ENCODE results near the gene RBM33. TPM values are rescaled to one million over a fixed set of nuclear protein-coding genes. Genes with fewer than 3 reads are reported as not detected.

RBM33 gene, protein sequence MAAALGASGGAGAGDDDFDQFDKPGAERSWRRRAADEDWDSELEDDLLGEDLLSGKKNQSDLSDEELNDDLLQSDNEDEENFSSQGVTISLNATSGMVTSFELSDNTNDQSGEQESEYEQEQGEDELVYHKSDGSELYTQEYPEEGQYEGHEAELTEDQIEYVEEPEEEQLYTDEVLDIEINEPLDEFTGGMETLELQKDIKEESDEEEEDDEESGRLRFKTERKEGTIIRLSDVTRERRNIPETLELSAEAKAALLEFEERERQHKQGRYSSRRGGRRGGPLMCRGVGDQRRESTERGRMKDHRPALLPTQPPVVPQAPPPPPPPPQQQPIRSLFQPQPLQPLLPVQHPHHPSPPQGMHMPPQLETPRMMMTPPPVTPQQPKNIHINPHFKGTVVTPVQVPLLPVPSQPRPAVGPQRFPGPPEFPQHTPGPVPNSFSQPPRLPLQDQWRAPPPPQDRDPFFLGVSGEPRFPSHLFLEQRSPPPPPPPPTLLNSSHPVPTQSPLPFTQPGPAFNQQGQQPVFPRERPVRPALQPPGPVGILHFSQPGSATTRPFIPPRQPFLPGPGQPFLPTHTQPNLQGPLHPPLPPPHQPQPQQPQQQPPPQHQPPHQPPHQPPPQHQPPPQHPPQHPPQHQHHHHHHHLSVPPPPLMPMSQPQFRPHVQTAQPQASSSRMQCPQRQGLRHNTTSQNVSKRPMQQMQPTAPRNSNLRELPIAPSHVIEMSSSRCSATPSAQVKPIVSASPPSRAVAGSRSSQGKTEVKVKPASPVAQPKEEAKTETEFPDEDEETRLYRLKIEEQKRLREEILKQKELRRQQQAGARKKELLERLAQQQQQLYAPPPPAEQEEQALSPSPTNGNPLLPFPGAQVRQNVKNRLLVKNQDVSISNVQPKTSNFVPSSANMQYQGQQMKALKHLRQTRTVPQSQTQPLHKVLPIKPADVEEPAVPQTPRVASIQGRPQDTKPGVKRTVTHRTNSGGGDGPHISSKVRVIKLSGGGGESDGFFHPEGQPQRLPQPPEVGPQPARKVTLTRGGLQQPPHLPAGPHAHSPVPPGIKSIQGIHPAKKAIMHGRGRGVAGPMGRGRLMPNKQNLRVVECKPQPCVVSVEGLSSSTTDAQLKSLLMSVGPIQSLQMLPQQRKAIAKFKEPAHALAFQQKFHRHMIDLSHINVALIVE
- 11.6 and 22.6 TPM in 2 replicates for total RNA-seq

DNA sequence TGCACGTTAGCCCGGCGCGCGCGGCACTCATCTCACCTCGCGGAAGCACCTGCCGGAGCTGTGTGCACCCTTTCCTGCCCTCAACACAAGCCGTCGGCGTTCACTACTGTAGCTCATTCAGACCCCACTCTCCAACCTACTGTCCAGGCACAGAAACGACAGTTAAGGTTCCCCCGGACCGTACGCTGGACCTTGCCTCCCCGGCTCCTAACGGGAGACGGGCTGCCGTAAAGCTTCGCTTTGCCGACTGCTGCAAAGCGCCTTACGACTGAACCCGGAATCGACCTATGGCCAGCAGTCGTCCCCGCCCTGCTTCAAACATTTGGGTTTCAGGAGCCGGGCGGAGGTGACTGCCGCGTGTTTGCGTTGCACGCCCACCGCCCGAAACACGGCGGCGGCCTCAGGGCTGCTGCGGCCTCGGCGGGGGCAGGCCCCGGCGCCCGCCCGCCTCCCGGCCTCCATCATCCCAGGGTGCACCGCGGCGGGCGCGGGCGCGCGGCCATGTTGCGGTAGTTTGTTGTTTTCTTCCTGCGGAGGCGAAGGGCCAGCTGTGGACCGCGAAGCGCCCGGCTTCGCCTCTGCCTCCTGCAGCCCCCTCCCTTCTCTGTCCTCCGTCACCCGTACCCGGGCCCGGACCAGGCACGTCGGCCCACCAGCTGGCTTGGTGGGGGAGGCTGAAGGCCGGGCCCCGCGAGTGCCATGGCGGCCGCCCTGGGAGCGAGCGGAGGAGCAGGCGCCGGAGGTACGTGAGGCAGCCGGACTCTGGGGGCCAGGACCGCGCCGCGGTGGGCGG is at the start of gene RBM33:
Gene RBM33 (plus strand): TSS at position 484 of the 793 bp plus-strand sequence. CDS start 216 bp downstream, at position 700.

DNA sequence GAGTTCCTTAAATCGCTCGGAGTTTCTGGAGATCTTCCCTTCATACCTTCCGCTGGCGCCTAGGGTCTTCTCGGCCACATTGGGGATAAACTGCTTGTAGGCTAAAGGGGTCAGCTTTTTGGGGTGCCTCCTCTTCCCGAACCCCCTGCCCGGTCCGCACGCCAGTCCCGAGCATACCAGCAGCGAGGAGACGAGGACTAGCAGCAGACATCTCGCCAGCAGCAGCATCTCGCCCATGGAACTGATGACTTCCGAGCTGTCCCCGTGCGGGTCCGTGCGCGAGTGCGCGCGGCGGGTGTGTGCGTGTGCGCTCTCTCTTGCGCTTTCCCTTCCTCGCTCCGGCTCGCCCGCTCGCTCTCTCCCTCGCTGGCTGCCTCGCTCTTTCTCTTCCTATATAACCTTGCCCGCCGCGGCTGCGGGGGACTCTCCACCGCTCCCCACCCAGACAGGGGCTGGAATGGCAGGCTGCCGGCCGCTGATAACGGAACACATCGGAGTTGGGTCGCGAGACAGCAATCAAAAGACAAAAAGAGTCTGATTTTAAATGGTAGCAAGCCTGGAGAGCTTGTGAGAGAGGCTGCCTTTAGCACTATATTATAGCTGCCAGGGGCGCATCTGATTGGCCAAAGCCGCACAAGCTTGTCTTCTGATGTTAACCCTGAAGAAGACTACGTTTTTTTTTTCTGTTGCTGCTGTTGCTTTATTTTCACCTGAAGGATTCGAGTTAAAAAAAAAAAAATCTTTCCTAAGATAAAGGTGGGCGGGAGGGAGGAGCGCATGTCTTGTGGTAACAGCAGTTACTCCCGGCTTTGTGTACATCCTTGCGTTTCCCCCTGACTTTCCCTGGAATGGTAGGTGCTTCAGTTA is 167.7 kb downstream of the RBM33 start, which contains the start of gene SHH:
Gene SHH (minus strand): TSS at position 569 of the 867 bp plus-strand sequence. CDS start 341 bp downstream, at position 228.

Other genes starting within 250 kb of the RBM33 start
- not detected in 2 replicates for gene EN2, start 186.5 kb upstream of the RBM33 start, total RNA-seq
- gene CNPY1, start 98.1 kb upstream of the RBM33 start, total RNA-seq: not detected in 2 replicates
- 0.52 TPM in 1 of 2 replicates, not detected in the other for gene SHH, start 167.8 kb downstream of the RBM33 start, total RNA-seq